GM19468 (cell line): ENCODE results near the gene LRRFIP1.

Experiments used
- ATAC-seq: cut with Tn5 transposase; IDR thresholded peaks from one replicate; pipeline ENCODE4 v1.9.1; 2021; ENCODE audit warnings: mild to moderate bottlenecking, moderate library complexity, moderate number of reproducible peaks; ENCODE audit not compliant: unreplicated experiment; ENCODE audit errors: extremely low read depth

The LRRFIP1 gene

GRCh38 chr2:237698358-237698694, 70.9 kb downstream of the LRRFIP1 start:
- no peak for ATAC-seq

GRCh38 chr2:237699870-237700511, 72.6 kb downstream of the LRRFIP1 start:
- ATAC-seq = no peak

- no peak for ATAC-seq
Observed at GRCh38 chr2:237700512-237701032, 73.2 kb downstream of the LRRFIP1 start.

GRCh38 chr2:237701033-237701858, 73.9 kb downstream of the LRRFIP1 start:
- no peak for ATAC-seq

- ATAC-seq = no peak
Observed at GRCh38 chr2:237701859-237702390, 74.5 kb downstream of the LRRFIP1 start.

GRCh38 chr2:237702441-237703391, 75.3 kb downstream of the LRRFIP1 start:
- no peak for ATAC-seq

GRCh38 chr2:237704501-237705434, 77.4 kb downstream of the LRRFIP1 start:
- ATAC-seq = no peak

- no peak for ATAC-seq
Observed at GRCh38 chr2:237706257-237706656, 78.9 kb downstream of the LRRFIP1 start.

GRCh38 chr2:237708065-237708398, 80.6 kb downstream of the LRRFIP1 start:
- no peak for ATAC-seq

- ATAC-seq = no peak
Observed at GRCh38 chr2:237708491-237708890, 81.1 kb downstream of the LRRFIP1 start.

- ATAC-seq = no peak
Observed at GRCh38 chr2:237708961-237709360, 81.6 kb downstream of the LRRFIP1 start.

GRCh38 chr2:237711458-237712150, 84.2 kb downstream of the LRRFIP1 start:
- no peak for ATAC-seq

- no peak for ATAC-seq
Observed at GRCh38 chr2:237712477-237713377, 85.3 kb downstream of the LRRFIP1 start.

GRCh38 chr2:237714690-237715458, 87.5 kb downstream of the LRRFIP1 start:
- ATAC-seq = no peak

- no peak for ATAC-seq
Observed at GRCh38 chr2:237715459-237715947, 88.1 kb downstream of the LRRFIP1 start.

- ATAC-seq = no peak
Observed at GRCh38 chr2:237716011-237716410, 88.6 kb downstream of the LRRFIP1 start.
